ENCODE results near the gene MAP4K3.

MAP4K3 gene

DNA sequence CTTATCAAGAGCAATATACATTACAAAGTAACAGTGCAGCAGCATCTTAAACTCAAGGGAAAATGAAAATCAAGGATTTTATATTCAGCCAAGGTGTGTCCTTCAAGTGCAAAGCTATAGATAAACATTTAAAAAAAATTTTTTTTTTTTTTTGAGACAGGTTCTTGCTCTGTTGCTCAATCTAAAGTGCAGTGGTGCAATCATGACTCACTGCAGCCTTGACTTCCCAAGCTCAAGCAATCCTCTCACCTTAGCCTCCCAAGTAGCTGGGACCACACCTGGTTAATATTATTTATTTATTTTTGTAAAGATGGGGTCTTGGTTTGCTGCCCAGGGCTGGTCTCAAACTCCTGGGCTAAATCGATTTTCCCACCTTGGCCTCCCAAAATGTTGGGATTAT lies 202.3 kb downstream of the MAP4K3 start:
- no peak for DNase-seq

DNA sequence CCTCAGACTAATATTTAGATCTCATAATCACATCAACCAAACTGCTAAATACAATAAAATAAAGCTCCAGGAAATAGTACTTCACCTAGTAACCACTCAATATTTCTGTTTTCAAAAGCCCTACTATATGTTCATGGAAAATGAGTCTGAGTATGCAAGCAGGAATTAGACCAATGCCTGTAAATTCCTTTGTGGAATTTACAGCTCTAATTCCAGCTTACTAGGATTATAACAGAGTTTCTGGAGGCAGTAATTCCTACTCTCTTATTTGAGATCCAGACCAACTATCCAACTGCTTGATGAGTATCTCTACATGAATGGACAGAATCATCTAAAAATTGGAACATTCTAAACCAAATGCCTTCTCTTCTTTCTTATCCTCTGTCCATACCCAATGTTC lies 204.9 kb downstream of the MAP4K3 start:
- DNase-seq: no peak

DNA sequence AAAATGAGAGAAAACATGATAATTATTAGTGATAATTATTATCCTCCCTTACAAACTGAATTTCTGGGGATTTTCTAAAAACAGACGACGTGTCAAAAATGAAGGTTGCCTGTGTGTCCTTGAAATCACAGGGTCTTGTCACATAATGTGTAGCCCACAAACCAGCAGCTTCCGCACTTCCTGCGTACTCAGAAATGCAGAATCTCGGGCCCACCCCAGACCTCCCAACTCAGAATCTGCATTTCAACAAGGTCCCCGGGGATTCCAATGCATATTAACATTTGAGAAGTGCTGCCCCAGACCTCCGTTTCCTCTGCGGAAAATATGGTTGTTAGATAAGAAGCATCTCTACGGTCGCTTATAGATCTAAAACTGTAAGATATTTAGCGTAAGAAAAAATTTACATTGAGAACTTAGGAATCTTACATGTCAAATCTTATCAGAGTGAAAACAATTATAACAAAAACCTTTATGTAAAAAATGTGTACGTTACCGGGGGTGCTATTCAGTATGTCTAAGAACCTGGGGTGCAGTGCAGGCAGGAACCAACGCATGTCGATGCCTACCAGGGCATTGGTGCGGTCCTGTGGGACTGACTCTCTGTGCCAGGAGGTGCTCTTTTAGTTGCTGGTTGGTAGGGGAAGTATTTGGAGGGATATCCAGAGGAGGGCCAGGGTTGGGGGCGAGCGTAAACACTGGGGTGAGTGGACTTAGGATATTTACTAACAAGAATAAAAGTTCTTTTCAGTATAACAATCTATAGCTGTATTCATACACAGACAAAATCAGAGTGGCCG lies 208.5 kb downstream of the MAP4K3 start:
- no peak for DNase-seq

DNA sequence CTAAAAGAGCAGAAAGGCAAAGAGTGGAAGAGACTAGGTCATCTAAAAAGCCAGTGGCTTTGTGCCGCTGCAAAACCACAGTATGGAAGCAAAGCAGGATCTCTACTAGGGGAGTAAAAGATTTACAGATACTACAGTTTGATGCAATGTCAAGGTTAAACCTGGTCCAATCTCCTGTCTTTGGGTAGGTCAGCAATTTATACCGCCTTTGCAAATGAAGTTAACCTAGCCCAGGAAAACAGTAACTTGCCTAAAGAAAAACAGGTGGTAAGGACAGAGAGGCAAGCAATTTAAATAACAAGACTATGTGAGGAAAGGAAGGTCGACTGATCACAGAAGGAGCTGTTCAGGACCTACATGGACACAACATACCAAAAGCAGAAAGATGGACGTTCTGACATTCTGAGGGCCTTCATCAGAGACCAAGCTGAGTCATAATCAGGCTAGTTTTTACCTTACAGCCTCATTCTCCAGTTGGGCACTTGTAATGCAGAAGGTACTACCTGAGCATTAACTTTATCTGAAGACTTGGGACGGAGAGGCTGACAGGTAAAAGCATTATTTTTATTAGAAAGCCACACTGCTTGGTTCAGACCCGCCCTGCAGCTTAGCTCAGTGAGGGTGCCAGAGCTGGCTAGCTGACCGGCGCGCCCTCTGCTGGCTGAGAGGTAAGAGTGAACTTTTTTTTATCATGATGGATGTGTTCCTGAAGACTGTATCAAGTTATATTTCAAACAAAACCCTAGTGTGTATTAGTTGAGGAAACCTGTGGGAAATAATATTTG lies 209.3 kb downstream of the MAP4K3 start:
- DNase-seq: peak; percentile 71

DNA sequence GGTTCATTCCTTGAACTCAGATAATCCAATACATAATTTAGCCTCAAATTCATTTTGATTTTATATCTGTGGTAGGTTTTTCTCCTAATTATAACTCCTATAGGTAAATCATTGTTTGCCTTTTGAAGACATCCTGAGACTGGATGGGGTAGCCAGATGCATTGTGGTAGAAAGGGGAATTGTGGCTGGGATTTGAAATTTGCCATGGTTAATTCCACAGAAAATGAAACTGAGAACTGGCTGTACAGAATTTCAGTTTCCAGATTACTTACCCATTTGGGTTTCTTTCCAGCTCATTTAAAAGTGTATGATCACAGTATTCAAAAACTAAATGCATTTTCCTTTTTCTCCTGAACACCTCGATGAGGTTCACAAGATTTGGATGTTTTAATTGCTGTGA lies 211.5 kb downstream of the MAP4K3 start:
- no peak for DNase-seq

DNA sequence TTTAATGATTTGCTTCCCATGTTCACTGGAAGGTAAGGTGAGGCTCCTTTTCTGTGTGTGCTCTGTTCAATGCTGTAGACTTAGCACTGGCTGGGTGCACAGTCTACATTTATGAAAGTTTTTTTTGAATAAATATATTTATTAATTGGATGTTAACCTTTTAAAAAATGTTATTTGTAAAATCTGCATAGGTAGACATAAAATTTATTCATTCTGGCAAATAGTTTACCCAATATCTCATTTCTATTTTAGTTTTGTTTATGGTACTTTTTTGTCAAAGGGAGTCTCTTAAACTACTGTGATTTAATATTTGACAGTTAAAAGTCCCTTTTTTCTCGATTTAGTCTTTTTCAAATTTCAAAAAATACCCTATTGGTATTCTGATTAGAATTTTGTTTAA lies 213.2 kb downstream of the MAP4K3 start:
- DNase-seq: no peak

DNA sequence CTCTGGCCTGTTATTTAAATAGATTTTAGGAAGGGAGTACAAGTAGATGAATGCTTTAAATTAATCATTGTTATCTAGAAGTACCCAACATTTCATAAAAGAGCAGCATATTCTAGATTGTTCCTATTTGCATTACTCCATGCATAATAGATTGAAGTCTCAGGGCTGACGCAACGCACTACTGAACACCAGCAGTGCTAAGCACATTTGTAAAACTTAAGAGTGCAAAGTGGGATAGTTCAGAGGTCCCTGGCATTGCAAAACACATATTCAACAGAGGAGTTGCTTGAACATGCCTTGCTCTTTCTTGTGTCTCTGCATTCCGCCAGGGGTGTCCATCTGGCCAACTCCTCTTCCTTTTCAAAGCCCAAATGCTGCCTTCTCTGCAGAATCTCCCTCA lies 215.6 kb downstream of the MAP4K3 start:
- no peak for DNase-seq

DNA sequence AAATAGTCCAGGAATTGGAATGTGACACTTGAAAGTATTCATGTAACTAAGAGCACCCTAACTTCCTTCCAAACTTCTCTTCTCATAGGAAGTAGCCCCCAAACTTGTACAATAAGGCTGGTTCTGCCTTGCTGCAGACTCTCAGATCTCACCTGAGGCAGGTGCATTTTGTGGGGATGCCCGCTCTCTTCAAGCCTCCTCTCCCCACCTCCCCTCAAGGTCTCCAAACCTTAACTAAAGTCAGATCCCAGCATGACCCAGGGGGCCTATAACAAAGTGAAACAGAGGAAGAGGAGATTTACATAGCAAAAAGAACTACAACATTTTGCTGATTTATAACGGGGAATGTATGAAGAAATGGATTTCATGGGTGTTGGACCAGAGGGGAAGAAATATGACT lies 216.9 kb downstream of the MAP4K3 start:
- no peak for DNase-seq

DNA sequence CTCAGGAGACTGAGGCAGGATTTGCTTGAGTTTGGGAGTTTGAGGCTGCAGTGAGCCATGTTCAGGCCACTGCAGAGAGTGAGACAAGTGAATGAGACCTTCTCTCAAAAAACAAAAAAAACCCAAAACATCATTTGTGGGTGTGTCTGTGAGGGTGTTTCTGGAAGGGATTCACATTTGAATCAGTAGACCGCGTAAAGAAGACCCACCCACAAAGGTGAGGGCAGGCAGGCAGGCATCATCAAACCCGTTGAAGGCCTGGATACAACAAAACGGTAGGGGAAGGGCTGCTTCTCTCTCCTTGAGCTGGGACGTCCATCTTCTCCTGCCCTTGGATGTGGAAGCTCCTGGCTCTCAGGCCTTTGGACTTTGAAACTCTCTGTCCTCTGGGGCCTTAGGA lies 218.7 kb downstream of the MAP4K3 start:
- no peak for DNase-seq

DNA sequence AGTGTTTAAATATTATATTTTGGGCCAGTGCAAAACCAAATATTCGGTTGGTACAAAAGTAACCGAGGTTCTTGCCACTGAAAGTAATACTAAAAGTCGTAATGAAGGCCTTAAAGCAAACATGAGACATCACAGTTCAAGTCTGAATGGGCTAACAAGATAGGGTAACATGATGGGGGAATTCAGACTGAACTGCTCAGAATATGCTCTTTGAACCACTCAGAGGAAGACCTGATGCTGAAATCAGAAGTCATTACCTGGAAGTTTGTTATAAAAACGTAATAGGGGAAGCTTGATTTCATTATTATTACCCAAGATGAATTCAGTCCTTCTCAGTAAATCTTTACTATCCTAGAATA lies 219.9 kb downstream of the MAP4K3 start:
- no peak for DNase-seq

DNA sequence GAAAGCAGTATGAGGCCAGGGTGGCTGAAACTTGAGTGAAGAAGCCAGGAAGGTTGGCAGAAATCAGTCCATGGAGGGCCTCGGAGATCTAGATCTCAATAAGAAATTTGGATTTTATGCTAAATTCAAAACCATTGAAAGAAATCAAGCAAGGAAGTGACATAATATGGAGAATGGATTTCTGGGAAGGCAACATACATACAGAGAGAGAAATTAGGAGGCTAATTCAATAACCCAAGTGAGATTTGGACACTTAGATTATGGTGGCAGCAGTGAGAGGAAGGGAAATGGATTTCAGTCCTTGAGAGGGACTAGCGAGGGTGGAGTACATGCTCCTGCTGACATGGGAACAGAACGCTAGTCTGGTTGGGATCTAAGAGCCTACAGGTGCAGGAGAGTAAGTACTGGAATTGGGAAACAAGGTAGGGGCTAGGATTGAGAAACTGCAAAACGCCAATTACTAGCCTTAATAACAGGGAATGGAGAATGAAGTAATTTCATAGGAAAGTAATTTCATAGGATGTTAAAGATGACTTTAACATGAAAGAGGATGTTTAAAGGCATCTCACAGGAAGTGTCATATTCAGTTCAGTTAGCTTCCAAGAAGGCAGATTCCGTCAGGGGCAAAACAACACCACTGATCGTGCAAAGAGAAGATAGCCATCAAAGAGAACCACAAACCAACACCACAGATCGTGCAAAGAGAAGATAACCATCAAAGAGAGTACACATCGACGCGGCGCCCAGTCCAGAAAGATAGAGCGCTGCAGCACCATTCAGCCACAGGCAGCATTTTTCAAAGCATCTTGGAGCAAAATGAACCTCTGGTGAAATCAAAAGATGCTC lies 220.5 kb downstream of the MAP4K3 start:
- DNase-seq: peak; percentile 27

DNA sequence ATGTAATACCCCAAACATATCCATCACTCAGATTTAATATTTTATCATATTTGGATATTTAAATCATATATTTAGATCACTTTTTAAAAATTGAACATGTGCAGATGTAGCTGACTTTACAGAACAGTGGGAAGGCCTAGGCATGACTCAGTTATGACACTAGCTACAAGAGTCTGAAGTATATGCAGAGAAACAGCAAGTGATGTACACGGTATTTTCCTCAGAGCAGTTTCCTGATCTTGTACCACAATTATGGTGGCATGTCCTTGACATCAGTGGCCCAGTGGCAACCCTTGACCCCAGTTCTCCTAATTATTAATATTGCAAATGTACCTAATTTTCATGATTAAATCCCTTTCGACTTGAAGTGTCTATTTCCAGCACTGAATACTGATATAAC lies 221.5 kb downstream of the MAP4K3 start:
- no peak for DNase-seq

DNA sequence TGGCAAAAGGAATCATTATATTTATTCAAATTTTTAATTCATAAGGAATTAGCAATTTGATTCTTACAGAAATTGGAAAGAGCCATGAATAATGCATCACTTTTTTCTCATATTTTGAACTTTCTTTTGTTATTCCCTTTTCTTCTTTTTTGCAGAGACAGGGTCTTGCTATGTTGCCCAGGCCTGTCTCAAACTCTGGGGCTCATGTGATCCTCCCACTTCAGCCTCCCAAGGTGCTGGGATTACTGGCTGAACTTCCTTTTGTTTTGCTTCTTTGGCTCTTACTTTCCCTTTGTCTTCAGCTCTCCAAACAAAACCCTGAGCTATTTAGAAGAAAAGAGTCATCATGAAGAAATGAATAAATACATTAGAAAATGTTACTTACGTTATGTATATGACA lies 224.1 kb downstream of the MAP4K3 start:
- DNase-seq: no peak

DNA sequence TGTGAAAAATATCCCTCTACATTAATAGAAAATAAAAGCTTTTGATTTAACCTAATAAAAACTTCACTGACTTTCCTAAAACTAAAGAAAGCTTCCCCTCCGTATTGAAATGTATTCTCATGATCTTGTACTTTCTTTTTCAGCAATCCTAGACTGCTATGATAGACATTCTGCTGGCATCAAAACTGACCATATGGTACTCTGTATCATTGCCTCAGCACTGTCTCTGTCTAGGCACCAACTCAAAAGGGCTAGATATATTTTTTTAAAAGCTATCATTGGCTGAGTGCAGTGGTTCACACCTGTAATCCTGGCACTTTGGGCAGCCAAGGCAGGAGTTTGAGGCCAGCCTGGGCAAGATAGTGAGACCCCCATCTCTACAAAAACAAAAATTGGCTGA lies 226.2 kb downstream of the MAP4K3 start:
- no peak for DNase-seq

DNA sequence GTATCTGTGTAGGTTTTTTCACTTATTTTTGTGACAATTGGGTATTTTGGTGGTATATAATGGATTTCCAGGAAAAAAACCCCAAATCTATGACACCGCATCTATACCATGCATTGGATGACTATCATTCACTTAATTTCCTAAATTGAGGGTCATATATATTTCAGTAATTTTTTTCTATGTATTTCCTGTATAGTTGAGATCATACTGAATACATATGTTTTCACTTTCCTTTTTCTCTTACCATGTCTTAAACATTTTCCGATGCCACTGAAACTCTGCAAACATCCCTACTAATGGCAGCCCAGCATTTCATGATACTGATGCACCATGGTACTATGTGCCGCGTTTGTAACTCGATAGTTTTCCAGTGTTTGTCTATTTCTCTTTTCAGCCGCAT lies 233.7 kb downstream of the MAP4K3 start:
- DNase-seq: no peak

DNA sequence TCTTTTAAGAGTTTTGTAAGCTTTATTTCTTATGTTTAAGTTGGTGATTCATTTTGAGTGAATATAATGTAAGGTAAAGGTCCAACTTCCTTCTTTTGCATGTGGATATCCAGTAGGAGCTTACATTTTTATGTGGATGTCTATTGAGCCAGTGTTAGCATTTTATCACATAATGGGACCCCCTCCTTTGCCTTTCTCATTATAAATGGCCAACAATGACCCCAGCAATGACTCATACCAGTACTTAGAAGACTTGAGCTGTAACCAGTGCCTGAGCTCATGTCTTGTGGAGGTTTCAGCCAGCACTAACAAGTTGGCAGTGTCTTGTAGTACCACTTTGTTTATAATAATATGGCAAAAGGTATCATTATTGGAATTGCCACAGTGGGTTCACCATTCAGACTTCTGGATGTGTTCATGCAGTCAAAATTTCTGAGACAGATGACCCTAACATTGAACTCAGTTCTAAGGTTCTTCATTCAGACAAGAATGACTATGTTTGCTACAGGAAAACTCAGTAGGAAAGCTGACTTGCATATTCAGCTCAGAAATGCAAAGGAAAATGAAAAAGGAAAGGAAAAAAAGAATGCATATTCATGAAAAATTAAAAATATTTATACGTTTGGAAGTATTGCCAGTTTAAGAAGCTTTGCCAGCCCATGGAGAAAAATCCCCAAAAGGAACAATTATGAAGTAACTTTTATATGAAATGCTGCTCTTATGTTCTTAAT lies 234.3 kb downstream of the MAP4K3 start:
- DNase-seq: no peak
